Vagina (tissue), 2 donors: Measurements from ENCODE around the gene CDH6.

Experiments
- POLR2A ChIP-seq, 2 donors: fragments of 450-650 bp; IDR thresholded peaks; one replicate each; pipeline ENCODE4 v1.6.1; 2017; ENCODE audit warnings: antibody characterized with exemption in 2 of 2, mild to moderate bottlenecking in 2 of 2, moderate library complexity in 2 of 2
- POLR2AphosphoS5 ChIP-seq, 2 donors: sonication (generic); formaldehyde crosslinking; IDR thresholded peaks; one replicate each; pipeline ENCODE4 v1.9.0; 2017; ENCODE audit warnings: antibody characterized with exemption in 2 of 2, mild to moderate bottlenecking in 2 of 2, low read depth in 1 of 2; ENCODE audit not compliant: insufficient read depth in 1 of 2
- TF ChIP-seq, protein P1 (sequence below), 3 experiments: fragments of 450-650 bp in 2 of 3; fragments of 200-600 bp in 1 of 3; sonication (generic) in 1 of 3; IDR thresholded peaks; one replicate each; pipeline ENCODE4 v1.5.1; 2017 to 2019; ENCODE audit warnings: antibody characterized with exemption in 3 of 3, mild to moderate bottlenecking in 2 of 3, moderate library complexity in 2 of 3

DNA sequence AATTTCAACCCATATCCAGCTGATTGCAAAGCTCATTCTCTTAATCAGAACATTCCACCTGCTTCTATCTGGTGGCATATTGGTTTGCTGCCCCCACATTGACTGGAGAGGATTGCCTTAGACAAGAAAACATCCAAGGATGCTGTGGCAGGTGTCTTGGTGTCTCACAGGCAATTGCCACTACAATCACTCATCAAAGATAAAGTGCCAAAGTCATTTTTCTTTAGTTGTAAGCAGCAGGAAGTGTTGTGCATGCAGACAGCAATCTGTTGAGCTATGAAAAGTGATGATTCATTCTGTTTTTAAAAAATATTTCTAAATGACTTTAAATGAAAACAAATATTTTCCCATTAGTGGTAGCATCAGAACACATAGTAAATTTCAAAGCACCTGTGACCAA lies 53.9 kb downstream of the CDH6 start:
- TF ChIP-seq, protein P1, sequence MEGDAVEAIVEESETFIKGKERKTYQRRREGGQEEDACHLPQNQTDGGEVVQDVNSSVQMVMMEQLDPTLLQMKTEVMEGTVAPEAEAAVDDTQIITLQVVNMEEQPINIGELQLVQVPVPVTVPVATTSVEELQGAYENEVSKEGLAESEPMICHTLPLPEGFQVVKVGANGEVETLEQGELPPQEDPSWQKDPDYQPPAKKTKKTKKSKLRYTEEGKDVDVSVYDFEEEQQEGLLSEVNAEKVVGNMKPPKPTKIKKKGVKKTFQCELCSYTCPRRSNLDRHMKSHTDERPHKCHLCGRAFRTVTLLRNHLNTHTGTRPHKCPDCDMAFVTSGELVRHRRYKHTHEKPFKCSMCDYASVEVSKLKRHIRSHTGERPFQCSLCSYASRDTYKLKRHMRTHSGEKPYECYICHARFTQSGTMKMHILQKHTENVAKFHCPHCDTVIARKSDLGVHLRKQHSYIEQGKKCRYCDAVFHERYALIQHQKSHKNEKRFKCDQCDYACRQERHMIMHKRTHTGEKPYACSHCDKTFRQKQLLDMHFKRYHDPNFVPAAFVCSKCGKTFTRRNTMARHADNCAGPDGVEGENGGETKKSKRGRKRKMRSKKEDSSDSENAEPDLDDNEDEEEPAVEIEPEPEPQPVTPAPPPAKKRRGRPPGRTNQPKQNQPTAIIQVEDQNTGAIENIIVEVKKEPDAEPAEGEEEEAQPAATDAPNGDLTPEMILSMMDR (IDR thresholded peaks at IDR 0.05): no peak
- no peak for TF ChIP-seq POLR2AphosphoS5 (IDR thresholded peaks at IDR 0.05; ENCODE audit: insufficient read depth in 1 of 2, low read depth in 1 of 2)
- no peak for TF ChIP-seq POLR2A (IDR thresholded peaks at IDR 0.05)
